Activated CD8-positive, alpha-beta memory T cell treated with anti-CD3 and anti-CD28 coated beads, Interleukin-2, amount 50 U/mL, for 4 hours (primary cell): ENCODE measurements around the gene MRPL50.

ENCODE experiments used
- DNase-seq: peaks from one replicate; pipeline ENCODE4 v3.0.0-alpha.2; 2020

MRPL50 gene

DNA sequence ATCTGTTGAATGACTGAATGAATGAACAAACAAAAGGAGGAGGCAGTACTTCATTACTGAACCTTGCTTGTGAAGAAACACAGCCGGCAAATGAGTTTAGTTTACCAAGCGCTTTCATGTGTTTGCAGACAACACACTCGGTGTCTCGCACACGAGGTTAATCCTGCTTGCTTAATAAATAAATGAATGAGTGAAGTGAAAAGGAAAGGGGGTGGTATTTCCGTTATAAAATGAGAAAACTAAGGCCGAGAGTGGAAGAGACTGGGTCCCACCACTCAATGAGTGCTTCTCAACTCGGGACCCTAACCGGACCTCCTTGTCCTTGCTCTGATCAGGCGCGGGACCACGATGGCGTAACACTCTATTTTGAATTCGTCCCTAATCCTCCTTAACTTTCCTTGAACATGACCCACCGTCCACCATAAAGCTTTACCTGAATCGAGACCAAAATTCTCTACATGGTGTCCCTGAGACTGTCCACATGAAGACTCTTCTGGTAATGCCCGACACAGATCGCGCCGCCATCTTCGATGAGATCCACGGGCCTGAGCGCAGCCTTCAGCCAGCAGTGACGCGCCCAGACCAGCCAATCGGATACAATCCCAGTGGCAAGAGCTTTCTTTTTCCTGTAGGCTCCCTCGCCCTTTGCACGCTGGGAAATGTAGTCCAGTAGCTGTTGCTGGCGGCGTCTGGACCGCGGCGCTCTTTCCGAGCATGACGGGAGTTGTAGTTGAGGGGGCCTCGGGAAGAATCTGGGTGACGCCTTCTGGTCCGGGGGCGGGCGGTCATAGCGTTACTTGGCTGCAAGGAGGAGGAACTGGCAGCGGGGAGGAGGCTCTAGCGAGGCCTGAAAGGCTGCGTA, at the start of gene MRPL50, which contains the start of gene ZNF189:
Gene MRPL50 (minus strand): TSS at position 551 of the 862 bp plus-strand sequence. CDS start 26 bp downstream, at position 525.
Gene ZNF189 (plus strand): TSS at position 784 of the 862 bp plus-strand sequence. CDS start 306 bp downstream, outside the sequence.
- peak; percentile 96 for DNase-seq

DNA sequence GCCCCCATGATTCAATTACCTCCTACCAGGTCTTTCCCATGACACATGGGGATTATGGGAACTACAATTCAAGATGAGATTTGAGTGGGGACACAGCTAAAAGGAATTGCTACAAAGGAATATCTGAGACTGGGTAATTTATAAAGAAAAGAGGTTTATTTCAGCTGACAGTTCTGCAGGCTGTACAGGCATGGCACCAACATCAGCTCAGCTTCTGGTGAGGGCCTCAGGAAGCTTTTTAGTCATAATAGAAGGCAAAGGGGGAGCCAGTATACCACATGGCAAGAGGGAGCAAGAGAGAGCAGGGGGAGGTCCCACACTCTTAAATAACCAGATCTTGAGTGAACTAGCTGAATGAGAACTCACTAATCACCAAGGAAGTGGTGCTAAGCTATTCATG, 48.3 kb upstream of the MRPL50 start:
- DNase-seq: no peak

DNA sequence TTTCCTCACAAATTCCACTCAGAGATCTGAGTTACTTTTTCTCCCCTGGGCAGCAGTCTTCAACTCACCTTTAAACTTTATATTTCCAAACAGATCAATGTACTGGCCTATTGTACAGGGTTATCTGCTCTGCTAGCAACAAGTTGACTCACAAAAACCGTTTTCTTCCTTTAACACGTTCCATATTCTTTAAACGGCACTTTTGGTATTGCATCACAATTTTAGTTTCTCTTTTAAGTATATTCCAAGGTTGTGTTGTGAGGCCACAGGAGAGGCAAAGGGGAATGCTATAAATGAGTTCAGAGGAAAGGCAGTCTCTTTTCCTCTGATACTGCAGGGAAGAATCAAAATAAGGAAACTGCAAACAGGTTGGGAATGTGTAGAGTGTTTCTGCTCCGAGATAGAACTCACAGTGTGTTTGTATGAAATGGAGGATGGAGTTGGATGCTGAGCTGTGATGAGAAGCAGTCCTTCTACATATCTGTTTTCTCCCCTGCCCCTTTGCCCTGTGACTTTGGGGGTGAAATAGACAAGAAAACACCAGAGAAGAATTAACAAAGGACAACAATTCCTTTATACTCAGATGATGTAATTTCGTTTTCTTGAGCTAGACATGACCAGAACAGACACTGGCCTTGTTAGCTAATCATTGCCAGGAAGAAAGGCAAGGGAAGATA, 47.1 kb upstream of the MRPL50 start:
- DNase-seq: no peak

DNA sequence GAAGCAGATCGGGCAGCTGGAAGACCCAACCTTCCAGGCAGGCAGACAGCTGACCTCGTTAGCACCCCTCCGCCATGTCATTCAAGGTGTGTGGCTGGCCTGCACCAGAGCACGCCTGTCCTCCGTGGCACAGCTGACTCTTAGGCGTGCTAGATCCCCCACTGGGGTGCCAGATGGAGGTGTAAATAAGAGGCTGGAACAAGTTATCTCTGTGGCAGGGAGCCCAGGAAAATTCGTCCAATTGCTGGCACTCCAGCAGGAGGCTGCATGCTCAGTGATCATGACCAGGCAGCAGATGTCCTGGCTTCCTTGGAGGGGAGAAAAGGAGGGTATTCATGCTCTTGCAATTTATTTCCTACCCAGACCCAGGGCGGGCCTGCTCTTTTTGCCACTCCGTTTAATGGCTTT, 45.0 kb upstream of the MRPL50 start:
- DNase-seq: no peak

DNA sequence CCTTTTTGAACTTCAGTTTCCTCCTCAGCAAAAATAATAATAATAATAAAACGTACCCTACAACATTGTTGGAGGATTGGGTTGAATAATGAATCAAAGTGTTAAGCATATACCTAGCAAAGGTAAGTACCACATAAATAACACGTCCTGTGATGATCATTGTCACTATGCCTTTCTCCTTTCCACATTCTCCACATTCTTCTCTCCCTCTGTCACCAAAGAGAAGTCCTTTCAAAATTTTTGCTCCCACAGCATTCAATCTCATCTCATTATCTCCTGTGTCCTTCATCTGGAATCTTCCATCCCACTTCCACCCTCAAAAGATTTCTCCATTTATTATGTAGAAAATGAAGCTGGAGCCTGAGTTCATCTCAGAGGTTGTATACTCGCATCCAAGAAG, 44.3 kb upstream of the MRPL50 start:
- no peak for DNase-seq

DNA sequence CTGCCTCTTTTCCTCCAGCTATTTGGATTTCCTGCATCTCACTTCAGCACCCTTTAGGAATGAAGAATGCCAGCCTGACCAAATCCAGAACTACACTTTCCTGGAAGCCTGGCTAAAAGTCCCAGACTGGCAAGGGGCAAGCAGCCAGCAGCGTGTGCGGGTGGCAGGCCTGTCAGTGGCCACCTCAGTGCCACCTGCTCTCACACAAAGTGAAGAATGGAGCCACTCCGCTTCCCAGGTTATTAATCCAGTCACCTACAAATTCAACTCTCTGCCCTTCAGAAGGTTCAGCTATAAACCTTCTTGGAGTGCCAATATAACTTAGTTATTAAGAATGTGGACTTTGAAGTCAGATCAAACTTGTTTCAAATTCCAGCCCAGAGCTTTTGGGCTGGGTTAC, 43.9 kb upstream of the MRPL50 start:
- no peak for DNase-seq

DNA sequence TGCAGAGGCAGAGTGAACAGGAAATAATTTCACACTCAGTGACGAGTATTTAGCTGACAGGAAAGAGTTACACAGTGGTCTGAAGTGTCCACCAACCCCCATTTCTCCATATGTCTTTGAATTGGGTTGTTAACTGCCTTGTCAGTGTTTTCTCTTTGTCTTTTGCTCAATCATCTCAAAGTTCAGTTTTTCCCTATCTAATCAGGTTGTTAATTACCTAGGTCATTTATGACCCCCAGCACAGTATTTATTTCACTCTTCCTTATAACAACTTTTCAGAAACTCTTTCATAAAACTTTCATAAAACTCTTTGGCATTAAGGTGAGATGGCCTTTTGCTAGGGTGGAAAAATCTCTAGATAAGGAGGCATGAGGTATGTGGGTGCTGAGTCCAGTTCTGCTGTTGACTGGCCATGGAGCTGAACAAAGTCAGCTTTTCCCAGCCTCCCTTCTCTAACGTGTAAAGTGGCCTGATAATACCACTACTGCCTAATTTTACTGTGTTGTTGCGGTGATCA, 42.4 kb upstream of the MRPL50 start:
- no peak for DNase-seq

DNA sequence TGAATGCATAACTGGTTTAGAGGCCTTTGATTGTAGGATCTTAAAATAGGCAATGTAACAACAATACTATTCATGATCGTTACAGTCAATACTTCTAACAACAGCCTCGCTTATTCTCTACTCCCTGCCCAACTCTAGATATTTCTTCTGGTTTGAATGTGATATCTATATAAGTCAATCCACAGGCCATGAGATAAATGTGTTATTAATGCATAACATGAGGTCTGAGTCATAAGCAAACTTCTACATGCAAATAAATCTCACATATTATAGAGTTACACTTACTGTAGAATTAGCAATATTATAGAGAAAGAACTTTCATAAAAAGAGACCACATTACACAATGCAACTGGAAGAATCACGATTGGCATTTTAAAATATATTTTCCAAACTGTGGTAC, 40.1 kb upstream of the MRPL50 start:
- DNase-seq: no peak

DNA sequence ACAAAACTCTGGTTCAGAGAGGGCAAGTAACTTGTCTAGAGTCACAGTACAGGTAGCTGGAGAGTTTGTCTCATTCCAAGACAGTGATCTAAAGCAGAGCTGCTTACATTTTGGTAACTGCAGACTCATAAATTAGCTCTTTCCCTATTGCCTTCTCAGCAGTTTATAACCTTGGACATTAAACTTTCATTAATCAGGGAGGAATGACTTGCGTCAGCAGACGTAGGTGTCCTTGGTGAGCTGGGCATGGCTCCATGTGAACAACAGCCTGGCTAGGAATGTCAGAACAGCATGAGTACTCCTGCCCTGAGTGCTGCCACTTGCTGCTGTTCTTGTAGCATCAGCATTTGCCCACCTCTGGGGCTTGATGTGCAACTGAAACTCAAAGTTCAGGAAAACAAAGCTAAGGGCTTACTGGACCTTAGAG, 39.4 kb upstream of the MRPL50 start:
- DNase-seq: no peak

DNA sequence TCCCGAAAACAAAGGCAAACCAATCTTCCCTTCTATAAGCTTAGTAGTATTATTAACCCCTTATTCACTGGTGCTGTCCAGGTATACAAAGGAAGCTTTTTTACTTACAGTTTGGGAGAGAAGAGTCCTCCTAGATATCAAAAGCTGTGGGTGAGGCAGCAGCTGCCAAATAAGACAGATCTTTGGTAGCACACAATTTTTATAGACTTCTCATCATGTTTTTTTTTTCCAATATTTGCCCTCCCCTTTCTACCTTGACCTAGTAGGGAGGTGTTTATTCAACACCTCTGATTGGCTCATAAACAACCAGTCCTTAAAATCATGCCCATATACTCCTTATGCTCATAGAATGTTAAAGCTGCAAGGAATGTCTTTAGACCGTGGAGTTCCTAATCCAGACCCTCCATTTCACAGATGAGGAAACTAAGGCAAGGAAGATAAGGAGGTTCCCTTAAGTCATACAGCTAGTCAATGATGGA, 37.2 kb upstream of the MRPL50 start, which contains the start of gene ALDOB:
Gene ALDOB (minus strand): TSS at position 174 of the 479 bp plus-strand sequence. CDS start 4,887 bp downstream, outside the sequence.
- DNase-seq: no peak

DNA sequence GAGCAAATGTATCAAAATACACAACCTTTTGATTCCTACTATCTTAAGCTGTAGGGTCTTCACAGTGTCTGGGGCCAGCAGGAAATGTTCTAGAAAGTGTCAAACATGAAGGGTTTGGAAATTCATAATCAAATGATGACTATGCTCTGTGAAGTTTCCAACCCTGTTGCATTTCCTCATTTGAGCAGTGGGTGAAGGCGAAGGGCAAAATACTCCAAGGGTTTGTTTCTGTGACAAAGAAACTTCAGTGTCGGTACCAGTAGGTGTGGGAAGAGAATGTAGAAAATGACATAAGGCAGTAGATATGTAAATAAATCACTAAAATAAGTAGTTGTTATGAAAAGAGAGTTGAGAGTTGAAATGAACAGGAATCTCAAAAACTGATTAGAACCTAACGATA, 36.6 kb upstream of the MRPL50 start:
- DNase-seq: no peak

DNA sequence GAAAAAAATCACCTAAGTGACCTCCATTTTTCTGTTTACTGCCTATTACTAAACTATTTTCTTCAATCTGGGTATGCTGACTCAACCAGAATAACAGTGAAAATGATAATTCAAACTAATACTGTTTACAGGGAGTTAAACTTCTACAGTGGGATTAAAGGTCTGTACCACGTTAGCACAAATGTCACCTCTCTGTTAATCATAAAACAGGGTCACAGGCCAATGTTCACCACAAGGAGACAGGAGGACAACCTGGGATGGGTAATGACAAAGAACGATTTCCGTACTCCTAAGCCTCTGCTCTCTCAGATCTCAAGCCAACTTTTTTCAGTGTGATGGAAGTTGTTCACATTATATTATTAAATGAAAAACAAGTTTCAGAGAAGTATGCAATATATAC, 34.8 kb upstream of the MRPL50 start:
- DNase-seq: no peak

DNA sequence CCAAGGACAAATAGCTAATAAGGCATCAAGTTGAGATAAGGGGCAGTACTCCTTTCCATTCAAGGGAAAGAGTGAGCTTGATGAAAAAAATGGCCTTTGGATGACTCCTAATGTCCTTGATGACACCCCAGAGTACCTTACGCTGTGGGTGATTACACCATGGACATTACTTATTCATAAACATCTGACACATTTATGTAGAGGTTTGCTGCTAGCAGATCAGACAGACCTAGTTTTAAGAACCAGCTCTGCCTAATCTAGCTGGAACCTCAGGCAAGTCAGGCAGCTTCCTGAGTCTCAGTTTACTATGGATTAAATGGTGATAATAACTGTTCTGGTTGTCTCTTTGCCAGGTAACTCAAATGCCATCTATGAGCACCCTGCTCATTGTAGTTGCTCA, 34.3 kb upstream of the MRPL50 start:
- no peak for DNase-seq

DNA sequence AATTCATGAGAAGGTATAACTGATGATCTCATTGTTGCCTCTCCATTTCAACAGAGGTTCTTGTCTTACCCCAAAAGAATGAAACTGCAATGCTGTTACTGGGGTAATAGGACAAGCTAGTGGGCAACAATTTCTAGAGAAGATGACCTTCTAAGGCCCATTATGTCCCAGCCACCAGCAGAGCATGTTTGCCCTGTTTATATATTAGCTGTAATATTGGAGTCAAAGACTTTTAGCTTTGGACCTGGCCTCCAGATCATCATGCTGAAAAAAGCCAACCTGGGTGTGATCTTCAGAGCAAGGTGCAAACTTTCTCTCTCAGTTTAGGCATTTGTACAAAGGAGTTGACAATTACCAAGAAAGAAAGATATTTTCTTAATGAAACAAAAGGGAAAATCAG, 33.8 kb upstream of the MRPL50 start:
- DNase-seq: no peak

DNA sequence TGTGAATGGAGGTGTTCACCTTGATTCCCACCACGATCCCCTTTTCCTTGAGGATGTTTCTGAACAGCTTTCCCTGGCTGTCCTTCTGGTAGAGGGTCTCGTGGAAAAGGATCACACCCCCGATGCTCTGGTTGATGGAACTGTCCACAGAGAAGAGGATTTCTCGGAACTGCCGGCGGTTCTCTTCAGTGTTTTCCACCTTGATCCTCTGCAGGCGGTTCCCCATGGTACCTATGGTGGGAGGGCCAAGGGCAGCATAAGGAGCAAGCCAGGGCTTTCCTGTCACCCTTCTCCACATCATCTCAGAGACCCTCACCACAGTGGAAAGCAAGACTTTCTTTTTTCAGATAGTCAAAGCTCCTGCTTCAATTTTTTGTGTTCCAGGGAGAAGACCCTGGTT, 31.3 kb upstream of the MRPL50 start:
- DNase-seq: no peak

DNA sequence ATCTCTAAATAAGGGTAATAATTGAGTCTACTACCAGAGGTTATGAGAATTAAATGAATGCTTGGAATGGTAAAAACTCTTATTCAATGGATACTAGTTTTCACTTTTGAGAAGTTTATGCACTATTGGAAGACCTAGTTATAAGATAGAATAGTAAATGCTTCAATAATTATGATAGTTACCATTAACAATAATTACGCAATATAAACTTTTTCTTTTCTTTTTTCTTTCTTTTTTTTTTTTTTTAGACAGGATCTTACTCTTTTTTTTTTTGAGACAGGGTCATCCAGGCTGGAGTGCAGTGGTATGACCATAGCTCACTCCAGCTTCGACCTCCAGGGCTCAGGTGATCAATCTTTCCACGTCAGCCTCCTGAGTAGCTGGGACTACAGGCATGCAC, 30.5 kb upstream of the MRPL50 start:
- DNase-seq: no peak

DNA sequence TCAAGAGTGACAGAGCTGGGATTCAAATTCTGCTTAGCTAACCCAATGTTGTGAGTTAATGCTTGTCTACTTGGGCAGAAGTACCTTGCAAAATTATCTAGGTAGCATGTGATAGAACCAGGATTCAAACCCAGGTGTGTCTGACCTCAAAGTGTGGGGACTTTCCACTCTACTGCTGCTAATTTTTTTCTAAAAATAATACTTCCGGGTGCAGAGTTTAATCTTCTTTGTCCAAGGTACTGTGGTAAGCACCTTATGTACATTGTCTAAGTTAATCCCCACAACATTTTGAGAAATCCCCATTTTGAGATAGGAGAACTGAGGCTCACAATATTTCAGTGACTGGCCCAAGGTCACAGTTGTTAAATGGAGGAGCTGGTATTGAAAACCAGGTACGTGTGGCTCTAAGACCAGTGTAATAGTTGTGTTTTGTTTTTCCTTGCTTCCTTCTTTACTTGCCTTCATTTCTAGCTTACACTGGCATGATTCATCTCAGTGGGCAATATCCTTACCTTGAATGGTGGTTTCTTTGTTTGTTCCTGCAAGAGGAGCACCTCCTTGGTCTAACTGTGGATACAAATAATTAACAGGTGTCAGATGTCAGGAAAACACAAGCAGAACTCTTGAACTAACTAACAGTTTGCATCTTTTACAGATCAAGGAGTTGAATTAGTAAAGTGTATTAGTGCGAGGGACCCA, 29.7 kb upstream of the MRPL50 start:
- DNase-seq: no peak

DNA sequence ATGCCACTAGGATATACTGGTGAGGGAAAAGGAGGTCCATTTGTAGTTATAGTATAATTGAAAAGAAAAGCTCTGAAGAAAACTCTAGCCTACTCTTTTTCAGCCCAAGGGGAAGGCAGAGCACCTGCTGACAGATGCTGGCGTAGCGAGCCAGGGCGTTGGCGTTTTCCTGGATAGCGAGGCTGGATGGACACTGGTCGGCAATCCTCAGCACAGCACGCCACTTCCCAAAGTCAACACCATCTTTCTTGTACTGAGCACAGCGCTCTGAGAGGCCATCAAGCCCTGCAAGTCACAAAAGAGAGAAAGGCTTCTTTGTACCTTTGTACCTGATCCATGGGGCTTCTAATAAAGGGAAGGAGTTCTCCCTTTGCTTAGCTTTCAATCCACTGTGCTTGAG, 28.9 kb upstream of the MRPL50 start:
- DNase-seq: no peak

DNA sequence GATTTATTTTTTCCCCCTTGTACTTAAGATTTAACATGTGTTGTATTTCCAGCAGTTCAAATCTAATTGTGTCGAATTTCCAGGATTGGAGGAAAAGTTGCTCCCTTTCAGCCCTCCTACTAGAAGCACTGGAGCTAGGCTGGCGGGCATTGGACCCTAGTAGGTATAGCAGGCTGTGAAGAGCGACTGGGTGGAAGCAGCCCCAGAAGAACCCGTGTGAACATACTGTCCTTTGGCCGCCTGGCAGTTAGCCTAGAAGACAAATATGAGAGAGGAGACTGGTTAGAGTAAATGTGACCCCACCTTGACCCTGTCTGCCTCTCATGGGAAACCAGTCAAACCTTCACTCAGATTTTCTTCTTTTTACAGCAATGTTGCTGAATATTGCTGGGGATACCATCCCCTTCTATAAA, 23.2 kb upstream of the MRPL50 start:
- DNase-seq: no peak

DNA sequence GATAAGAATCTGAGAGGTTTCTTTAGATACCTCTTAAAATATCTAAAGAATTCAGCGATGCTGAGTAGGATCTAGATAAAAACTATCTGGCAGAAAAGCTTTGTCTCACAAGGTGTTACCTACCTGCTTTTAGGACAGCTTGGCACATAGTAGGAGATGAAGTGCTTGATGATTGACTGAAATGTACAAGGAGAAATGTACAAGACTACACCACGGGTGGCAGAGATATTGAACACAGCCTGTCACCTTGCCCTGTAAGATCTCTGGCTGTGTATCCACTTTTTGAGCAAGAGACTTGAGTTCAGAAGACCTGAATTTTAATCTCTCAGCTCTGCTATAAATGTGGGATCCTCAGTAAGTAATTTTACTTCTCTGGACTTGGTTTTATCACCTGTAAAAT, 21.4 kb upstream of the MRPL50 start:
- DNase-seq: no peak

DNA sequence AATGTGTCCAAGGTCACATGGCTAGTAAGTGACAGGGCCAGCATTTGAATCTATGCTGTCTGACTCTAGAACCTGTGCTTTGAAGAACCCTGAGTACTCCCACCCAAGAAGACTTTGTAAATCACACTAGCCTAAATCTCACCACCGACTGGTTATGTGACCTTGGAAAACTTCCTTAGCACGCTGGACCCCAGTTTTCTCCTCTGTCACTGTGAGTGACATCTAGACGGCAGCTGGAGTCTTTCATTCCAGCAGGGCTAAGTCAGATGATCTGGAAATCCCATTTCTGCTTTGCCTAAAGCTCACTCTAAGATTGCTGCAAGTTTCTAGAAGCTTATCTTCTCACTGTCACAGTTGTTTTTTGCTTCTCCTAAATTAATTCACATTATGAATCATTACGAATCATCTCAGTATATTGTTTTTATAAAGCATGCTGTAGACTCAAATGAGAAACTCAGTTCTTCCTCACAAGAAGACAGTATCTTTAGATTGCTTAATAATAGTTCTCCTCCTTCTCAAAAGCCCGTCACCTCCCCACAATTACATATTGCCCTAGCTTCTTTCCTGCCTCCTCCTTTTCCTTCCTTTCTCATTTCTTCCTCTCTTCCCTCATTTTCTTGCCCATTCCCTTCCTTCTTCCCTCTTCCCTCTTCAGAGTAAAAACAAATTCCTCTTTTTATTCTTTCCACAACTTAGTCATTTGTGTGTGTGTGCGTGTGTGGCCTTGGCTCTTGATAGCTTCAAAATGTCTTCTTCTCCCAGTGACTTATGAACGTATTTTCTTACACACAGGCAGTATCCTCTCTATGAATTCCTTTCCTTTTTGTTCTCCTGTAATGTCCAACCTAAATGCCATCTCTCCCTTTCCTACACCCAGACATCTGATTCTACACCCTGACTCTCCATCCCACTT, 20.4 kb upstream of the MRPL50 start:
- DNase-seq: no peak

DNA sequence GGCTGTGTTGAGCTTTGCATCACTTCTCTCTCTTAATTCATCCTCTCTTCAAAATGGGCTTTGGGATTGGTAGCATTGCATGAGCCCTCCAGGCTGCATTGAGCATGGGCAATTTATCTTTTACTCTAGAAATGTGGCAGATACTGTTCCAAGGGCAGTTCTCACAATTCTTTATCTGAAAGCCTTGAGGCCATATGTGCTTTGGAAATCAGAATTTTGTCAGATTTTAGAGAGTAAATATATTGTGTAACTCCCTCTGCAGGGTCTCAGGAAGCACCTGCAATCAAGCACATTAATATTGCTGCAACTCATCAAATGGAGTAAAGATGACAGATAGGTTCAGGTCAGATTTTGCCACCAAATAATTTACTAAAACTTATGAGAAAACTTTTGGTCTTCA, 19.6 kb upstream of the MRPL50 start:
- DNase-seq: no peak
